Measurements from ENCODE around the gene TF.

TF gene

GRCh38 chr3:133747907-133748639, 1.9 kb downstream of the TF start:
- Histone ChIP-seq H3K4me3 (ENCODE audit: low read depth in 1 of 2, low read length in 2 of 2) (no peak overlapping the region), H3K27me3 (ENCODE audit: control insufficient read depth in 1 of 2, insufficient read depth in 2 of 2, low read length in 2 of 2) (peaks cover 0 to 7% of the 10 kb centered on the region in 2 donors)

GRCh38 chr3:133749427-133750258, 3.5 kb downstream of the TF start:
- Histone ChIP-seq H3K9me3 (ENCODE audit: low read length) (no peaks in the 10 kb centered on the region), H3K27me3 (ENCODE audit: control insufficient read depth in 1 of 2, insufficient read depth in 2 of 2, low read length in 2 of 2) (peaks cover 0 to 7% of the 10 kb centered on the region in 2 donors), H3K9ac (ENCODE audit: low read length) (no peak overlapping the region), H3K4me1 (ENCODE audit: insufficient read depth, low read length) (peaks cover 4% of the 10 kb centered on the region), H3K36me3 (ENCODE audit: insufficient read depth, low read length) (no peaks in the 10 kb centered on the region), H3K27ac (ENCODE audit: low read depth, low read length) (no peak overlapping the region), H3K4me3 (ENCODE audit: low read depth in 1 of 2, low read length in 2 of 2) (no peak overlapping the region)

More at GRCh38 chr3:133747907-133748639, 1.9 kb downstream of the TF start:
- Histone ChIP-seq H3K9ac (ENCODE audit: low read length) (no peak overlapping the region), H3K27ac (ENCODE audit: low read depth, low read length) (no peak overlapping the region), H3K36me3 (ENCODE audit: insufficient read depth, low read length) (no peaks in the 10 kb centered on the region), H3K9me3 (ENCODE audit: low read length) (no peaks in the 10 kb centered on the region), H3K4me1 (ENCODE audit: insufficient read depth, low read length) (peaks cover 4% of the 10 kb centered on the region)

GRCh38 chr3:133750259-133750656, 4.1 kb downstream of the TF start:
- H3K36me3 ChIP-seq (ENCODE audit: insufficient read depth, low read length) = no peaks in the 10 kb centered on the region
- H3K9me3 ChIP-seq (ENCODE audit: low read length) = no peaks in the 10 kb centered on the region
- H3K27me3 ChIP-seq (ENCODE audit: control insufficient read depth in 1 of 2, insufficient read depth in 2 of 2, low read length in 2 of 2) = peaks cover 0 to 7% of the 10 kb centered on the region in 2 donors
- no peak overlapping the region for H3K27ac ChIP-seq (ENCODE audit: low read depth, low read length)
- peaks cover 4% of the 10 kb centered on the region for H3K4me1 ChIP-seq (ENCODE audit: insufficient read depth, low read length)
- H3K4me3 ChIP-seq (ENCODE audit: low read depth in 1 of 2, low read length in 2 of 2) = no peak overlapping the region
- no peak overlapping the region for H3K9ac ChIP-seq (ENCODE audit: low read length)

GRCh38 chr3:133753107-133753778, 7.0 kb downstream of the TF start:
- Histone ChIP-seq H3K4me3 (ENCODE audit: low read depth in 1 of 2, low read length in 2 of 2) (no peak overlapping the region), H3K4me1 (ENCODE audit: insufficient read depth, low read length) (no peaks in the 10 kb centered on the region)

GRCh38 chr3:133753779-133754164, 7.6 kb downstream of the TF start:
- H3K9ac ChIP-seq (ENCODE audit: low read length) = no peak overlapping the region
- H3K27me3 ChIP-seq (ENCODE audit: control insufficient read depth in 1 of 2, insufficient read depth in 2 of 2, low read length in 2 of 2) = no peaks in the 10 kb centered on the region
- no peaks in the 10 kb centered on the region for H3K9me3 ChIP-seq (ENCODE audit: low read length)
- H3K27ac ChIP-seq (ENCODE audit: low read depth, low read length) = no peak overlapping the region
- H3K4me1 ChIP-seq (ENCODE audit: insufficient read depth, low read length) = no peaks in the 10 kb centered on the region
- no peak overlapping the region for H3K4me3 ChIP-seq (ENCODE audit: low read depth in 1 of 2, low read length in 2 of 2)
- no peaks in the 10 kb centered on the region for H3K36me3 ChIP-seq (ENCODE audit: insufficient read depth, low read length)

More at GRCh38 chr3:133753107-133753778, 7.0 kb downstream of the TF start:
- Histone ChIP-seq H3K27me3 (ENCODE audit: control insufficient read depth in 1 of 2, insufficient read depth in 2 of 2, low read length in 2 of 2) (peaks cover 0 to 3% of the 10 kb centered on the region in 2 donors), H3K9me3 (ENCODE audit: low read length) (no peaks in the 10 kb centered on the region), H3K36me3 (ENCODE audit: insufficient read depth, low read length) (no peaks in the 10 kb centered on the region), H3K27ac (ENCODE audit: low read depth, low read length) (no peak overlapping the region), H3K9ac (ENCODE audit: low read length) (no peak overlapping the region)

- Histone ChIP-seq H3K27ac (ENCODE audit: low read depth, low read length) (no peak overlapping the region), H3K4me3 (ENCODE audit: low read depth in 1 of 2, low read length in 2 of 2) (no peak overlapping the region), H3K4me1 (ENCODE audit: insufficient read depth, low read length) (no peaks in the 10 kb centered on the region), H3K9me3 (ENCODE audit: low read length) (no peaks in the 10 kb centered on the region), H3K27me3 (ENCODE audit: control insufficient read depth in 1 of 2, insufficient read depth in 2 of 2, low read length in 2 of 2) (no peaks in the 10 kb centered on the region), H3K9ac (ENCODE audit: low read length) (no peak overlapping the region), H3K36me3 (ENCODE audit: insufficient read depth, low read length) (no peaks in the 10 kb centered on the region)
Measured at GRCh38 chr3:133754455-133754854, 8.3 kb downstream of the TF start.

GRCh38 chr3:133754973-133755828, 9.0 kb downstream of the TF start:
- Histone ChIP-seq H3K9me3 (ENCODE audit: low read length) (no peaks in the 10 kb centered on the region), H3K9ac (ENCODE audit: low read length) (no peak overlapping the region), H3K36me3 (ENCODE audit: insufficient read depth, low read length) (no peaks in the 10 kb centered on the region), H3K4me3 (ENCODE audit: low read depth in 1 of 2, low read length in 2 of 2) (no peak overlapping the region), H3K4me1 (ENCODE audit: insufficient read depth, low read length) (no peaks in the 10 kb centered on the region), H3K27me3 (ENCODE audit: control insufficient read depth in 1 of 2, insufficient read depth in 2 of 2, low read length in 2 of 2) (no peaks in the 10 kb centered on the region), H3K27ac (ENCODE audit: low read depth, low read length) (no peak overlapping the region)

- no peak overlapping the region for H3K27ac ChIP-seq (ENCODE audit: low read depth, low read length)
- H3K9ac ChIP-seq (ENCODE audit: low read length) = no peak overlapping the region
- H3K36me3 ChIP-seq (ENCODE audit: insufficient read depth, low read length) = no peaks in the 10 kb centered on the region
- H3K4me1 ChIP-seq (ENCODE audit: insufficient read depth, low read length) = no peaks in the 10 kb centered on the region
- H3K27me3 ChIP-seq (ENCODE audit: control insufficient read depth in 1 of 2, insufficient read depth in 2 of 2, low read length in 2 of 2) = no peaks in the 10 kb centered on the region
- H3K4me3 ChIP-seq (ENCODE audit: low read depth in 1 of 2, low read length in 2 of 2) = no peak overlapping the region
- no peaks in the 10 kb centered on the region for H3K9me3 ChIP-seq (ENCODE audit: low read length)
Measured at GRCh38 chr3:133756716-133757694, 10.8 kb downstream of the TF start.

- H3K36me3 ChIP-seq (ENCODE audit: insufficient read depth, low read length) = no peaks in the 10 kb centered on the region
- H3K27me3 ChIP-seq (ENCODE audit: control insufficient read depth in 1 of 2, insufficient read depth in 2 of 2, low read length in 2 of 2) = no peaks in the 10 kb centered on the region
Measured at GRCh38 chr3:133757701-133758567, 11.7 kb downstream of the TF start.

More at GRCh38 chr3:133757701-133758567, 11.7 kb downstream of the TF start:
- no peaks in the 10 kb centered on the region for H3K4me1 ChIP-seq (ENCODE audit: insufficient read depth, low read length)
- H3K27ac ChIP-seq (ENCODE audit: low read depth, low read length) = no peak overlapping the region
- H3K4me3 ChIP-seq (ENCODE audit: low read depth in 1 of 2, low read length in 2 of 2) = no peak overlapping the region
- H3K9me3 ChIP-seq (ENCODE audit: low read length) = no peaks in the 10 kb centered on the region
- no peak overlapping the region for H3K9ac ChIP-seq (ENCODE audit: low read length)
